Activated CD4-positive, alpha-beta memory T cell treated with anti-CD3 and anti-CD28 coated beads for 36 hours (primary cell): ENCODE results near the gene KLRC3. TPM values are rescaled to one million over a fixed set of nuclear protein-coding genes. Genes with fewer than 3 reads are reported as not detected.
"Not testable (repeated sequence)": the region's sequence is repeated elsewhere in the genome, so short reads cannot be mapped to it uniquely, and the experiment has no call there.

Experiments
- CTCF ChIA-PET: fragments of 350-600 bp; sonication (Branson Sonifier 250); formaldehyde crosslinking; loops from one replicate; lab custom pipeline; 2021; ENCODE audit warnings: antibody characterized with exemption, inconsistent platforms; lab: Charles Lee
- POLR2A ChIA-PET: fragments of 350-600 bp; sonication (Branson Sonifier 250); formaldehyde crosslinking; loops from one replicate; lab custom pipeline; 2021; ENCODE audit warnings: antibody characterized with exemption; lab: Charles Lee
- DNase-seq: peaks from one replicate; pipeline ENCODE4 v3.0.0-alpha.2; 2020
- H3K27ac Mint-ChIP-seq: one replicate; pipeline ENCODE4 v1.8.0; 2021; ENCODE audit warnings: mixed read lengths
- H3K27me3 Mint-ChIP-seq: one replicate; pipeline ENCODE4 v1.8.0; 2021; ENCODE audit warnings: mixed read lengths
- H3K36me3 Mint-ChIP-seq: one replicate; pipeline ENCODE4 v1.8.0; 2021; ENCODE audit warnings: mixed read lengths
- H3K4me1 Mint-ChIP-seq: one replicate; pipeline ENCODE4 v1.8.0; 2021; ENCODE audit warnings: low read depth, mixed read lengths
- H3K4me3 Mint-ChIP-seq: one replicate; pipeline ENCODE4 v1.8.0; 2021; ENCODE audit warnings: mild to moderate bottlenecking, mixed read lengths
- H3K9me3 Mint-ChIP-seq: one replicate; pipeline ENCODE4 v1.8.0; 2021; ENCODE audit warnings: mixed read lengths
- intact Hi-C: fragments of 100-400 bp; cut with micrococcal nuclease; formaldehyde crosslinking; loops from one replicate; pipeline ENCODE4 v1.15.1; 2023
- total RNA-seq, 2 experiments: library from RNA; stranded (reverse); gene quantifications; one replicate each; pipeline ENCODE4 v1.2.3, GENCODE V29; 2021

KLRC3 gene
- total RNA-seq, 2 experiments from 2014 or later: not detected

GRCh38 chr12:10396176-10396575, 24.2 kb downstream of the KLRC3 start:
- peaks cover 17% of the 10 kb centered on the region for H3K27me3 Mint-ChIP-seq
- H3K36me3 Mint-ChIP-seq, H3K27ac Mint-ChIP-seq, H3K9me3 Mint-ChIP-seq, H3K4me1 Mint-ChIP-seq, DNase-seq, CTCF ChIA-PET, intact Hi-C loops, POLR2A ChIA-PET, H3K4me3 Mint-ChIP-seq: not testable (repeated sequence)

GRCh38 chr12:10395390-10395998, 24.9 kb downstream of the KLRC3 start:
- Mint-ChIP-seq H3K27ac (no peak overlapping the region), H3K36me3 (no peaks in the 10 kb centered on the region), H3K27me3 (peaks cover 17% of the 10 kb centered on the region), H3K9me3 (no peaks in the 10 kb centered on the region), H3K4me1 (no peaks in the 10 kb centered on the region), H3K4me3 (no peak overlapping the region)
- intact Hi-C loops: no loop called here
- no peak for DNase-seq
- ChIA-PET POLR2A (no interaction called here), CTCF (no interaction called here)

DNA sequence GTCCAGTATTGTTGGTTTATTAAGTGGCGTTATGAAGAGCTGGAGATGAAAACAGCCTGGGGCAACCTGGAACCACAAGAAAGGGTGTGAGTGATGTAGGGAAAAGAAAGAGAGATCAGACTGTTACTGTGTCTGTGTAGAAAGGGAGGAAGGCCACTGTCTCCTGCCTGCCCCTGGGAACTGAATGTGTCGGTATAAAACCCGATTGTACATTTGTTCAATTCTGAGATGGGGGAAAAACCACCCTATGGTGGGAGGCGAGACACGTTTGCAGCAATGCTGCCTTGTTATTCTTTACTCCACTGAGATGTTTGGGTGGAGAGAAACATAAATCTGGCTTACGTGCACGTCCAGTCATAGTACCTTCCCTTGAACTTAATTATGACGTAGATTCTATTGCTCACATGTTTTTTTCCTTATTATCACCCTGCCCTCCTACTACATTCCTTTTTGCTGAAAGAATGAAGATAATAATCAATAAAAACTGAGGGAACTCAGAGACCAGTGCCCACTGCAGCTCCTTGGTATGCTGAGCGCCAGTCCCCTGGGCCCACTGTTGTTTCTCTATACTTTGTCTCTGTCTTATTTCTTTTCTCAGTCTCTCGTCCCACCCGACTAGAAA, 25.8 kb downstream of the KLRC3 start:
- H3K4me1 Mint-ChIP-seq, intact Hi-C loops, H3K27ac Mint-ChIP-seq, H3K9me3 Mint-ChIP-seq, POLR2A ChIA-PET, H3K4me3 Mint-ChIP-seq, CTCF ChIA-PET, H3K36me3 Mint-ChIP-seq, DNase-seq: not testable (repeated sequence)
- H3K27me3 Mint-ChIP-seq: peaks cover 17% of the 10 kb centered on the region

- Mint-ChIP-seq H3K4me3 (no peak overlapping the region), H3K4me1 (no peaks in the 10 kb centered on the region)
- DNase-seq: no peak
Measured at GRCh38 chr12:10393291-10393690, 27.1 kb downstream of the KLRC3 start.

GRCh38 chr12:10392394-10392930, 27.9 kb downstream of the KLRC3 start:
- Mint-ChIP-seq H3K36me3 (no peaks in the 10 kb centered on the region), H3K9me3 (no peaks in the 10 kb centered on the region), H3K27ac (no peak overlapping the region), H3K4me1 (no peaks in the 10 kb centered on the region), H3K4me3 (no peak overlapping the region), H3K27me3 (peaks cover 13% of the 10 kb centered on the region)
- ChIA-PET CTCF (no interaction called here), POLR2A (no interaction called here)
- DNase-seq: no peak
- intact Hi-C loops: no loop called here

More at GRCh38 chr12:10393291-10393690, 27.1 kb downstream of the KLRC3 start:
- no peak overlapping the region for H3K27ac Mint-ChIP-seq
- ChIA-PET CTCF (no interaction called here), POLR2A (no interaction called here)
- H3K27me3 Mint-ChIP-seq: peaks cover 19% of the 10 kb centered on the region
- no peaks in the 10 kb centered on the region for H3K9me3 Mint-ChIP-seq
- intact Hi-C loops: no loop called here
- H3K36me3 Mint-ChIP-seq: no peaks in the 10 kb centered on the region

DNA sequence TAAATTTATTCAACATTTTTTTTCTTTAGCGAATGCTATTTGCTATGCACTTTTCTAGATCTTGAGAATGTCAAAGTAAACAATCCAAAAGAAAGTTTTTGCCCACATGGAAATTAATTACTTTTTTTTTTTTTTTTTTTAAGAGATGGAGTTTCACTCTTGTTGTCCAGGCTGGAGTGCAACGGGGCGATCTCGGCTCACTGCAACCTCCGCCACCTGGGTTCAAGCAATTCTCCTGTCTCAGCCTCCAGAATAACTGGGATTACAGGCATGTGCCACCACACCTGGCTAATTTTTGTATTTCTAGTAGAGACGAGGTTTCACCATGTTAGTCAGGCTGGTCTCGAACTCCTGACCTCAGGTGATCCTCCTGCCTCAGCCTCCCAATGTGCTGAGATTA, 29.4 kb downstream of the KLRC3 start:
- POLR2A ChIA-PET, intact Hi-C loops, H3K9me3 Mint-ChIP-seq, H3K36me3 Mint-ChIP-seq, DNase-seq, H3K4me3 Mint-ChIP-seq, CTCF ChIA-PET, H3K4me1 Mint-ChIP-seq, H3K27ac Mint-ChIP-seq: not testable (repeated sequence)
- peaks cover 15% of the 10 kb centered on the region for H3K27me3 Mint-ChIP-seq

- ChIA-PET CTCF (no interaction called here), POLR2A (no interaction called here)
- Mint-ChIP-seq H3K27ac (no peak within 1 kb of the TSS), H3K4me1 (no peaks in the 10 kb centered on the region), H3K27me3 (peaks cover 14% of the 10 kb centered on the region), H3K36me3 (no peaks in the 10 kb centered on the region), H3K9me3 (no peaks in the 10 kb centered on the region), H3K4me3 (no peak within 1 kb of the TSS)
- DNase-seq: no peak
- intact Hi-C loops: no loop called here
Measured at GRCh38 chr12:10389904-10390303, 30.5 kb downstream of the KLRC3 start, which contains the start of gene KLRK1. KLRK1 (minus strand) TSS chr12:10390041; CDS start chr12:10388810, 1,231 bp downstream.

DNA sequence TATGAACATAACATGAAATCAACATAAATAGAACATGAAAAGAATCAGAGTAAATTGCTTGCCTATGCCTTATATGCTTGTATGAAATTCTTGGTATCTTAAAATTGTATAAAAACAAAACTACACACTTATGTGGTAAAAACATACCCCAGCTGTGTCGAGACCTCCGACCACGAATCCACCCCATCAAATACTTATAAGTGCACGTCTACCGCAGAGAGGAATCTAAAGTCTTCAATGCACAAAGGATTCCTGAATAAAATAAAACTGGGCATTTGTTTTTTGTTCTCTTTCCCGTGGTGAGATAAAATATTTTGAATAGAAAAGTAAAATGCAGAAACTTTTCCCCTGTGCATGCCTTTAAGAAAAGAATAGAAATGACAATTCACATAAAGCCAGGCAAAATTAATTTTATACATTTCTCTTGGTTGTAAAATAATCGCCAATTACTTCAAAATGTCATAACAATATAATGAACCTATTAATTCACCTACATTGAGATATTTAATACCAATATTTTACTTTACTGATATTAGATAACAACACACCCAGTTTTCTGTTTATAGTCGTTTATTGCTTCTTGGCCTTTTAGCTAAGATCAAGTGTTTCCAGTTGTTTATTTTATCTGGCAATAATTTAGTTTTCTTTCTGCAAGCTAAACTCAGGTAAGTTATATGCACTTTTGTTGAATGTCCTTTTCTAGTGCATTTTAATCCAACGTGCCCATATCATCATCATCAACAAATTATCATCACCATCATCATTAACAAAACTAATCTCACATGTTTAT, 31.6 kb downstream of the KLRC3 start:
- peaks cover 13% of the 10 kb centered on the region for H3K27me3 Mint-ChIP-seq
- POLR2A ChIA-PET: no interaction called here

DNA sequence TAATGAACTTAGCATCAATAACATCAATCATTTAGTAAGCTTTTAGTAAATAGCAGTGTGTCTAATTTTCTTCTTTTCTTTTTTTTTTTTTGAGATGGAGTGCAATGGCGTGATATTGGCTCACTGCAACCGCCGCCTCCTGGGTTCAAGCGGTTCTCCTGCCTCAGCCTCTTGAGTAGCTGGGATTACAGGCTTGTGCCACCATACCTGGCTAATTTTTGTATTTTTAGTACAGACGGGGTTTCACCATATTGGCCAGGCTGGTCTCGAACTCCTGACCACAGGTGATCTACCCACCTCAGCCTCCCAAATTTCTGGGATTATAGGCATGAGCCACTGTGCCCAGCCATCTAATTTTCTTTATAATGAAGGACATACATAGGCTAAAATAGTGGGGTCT, 32.9 kb downstream of the KLRC3 start:
- H3K4me3 Mint-ChIP-seq, intact Hi-C loops, H3K9me3 Mint-ChIP-seq, H3K27ac Mint-ChIP-seq, H3K36me3 Mint-ChIP-seq, DNase-seq, POLR2A ChIA-PET, CTCF ChIA-PET, H3K4me1 Mint-ChIP-seq: not testable (repeated sequence)
- peaks cover 15% of the 10 kb centered on the region for H3K27me3 Mint-ChIP-seq

More for the DNA sequence above, 31.6 kb downstream of the KLRC3 start:
- Mint-ChIP-seq H3K27ac (no peak overlapping the region), H3K9me3 (no peaks in the 10 kb centered on the region), H3K4me3 (no peak overlapping the region), H3K4me1 (no peaks in the 10 kb centered on the region), H3K36me3 (no peaks in the 10 kb centered on the region)
- DNase-seq: no peak
- CTCF ChIA-PET: no interaction called here
- intact Hi-C loops: no loop called here

DNA sequence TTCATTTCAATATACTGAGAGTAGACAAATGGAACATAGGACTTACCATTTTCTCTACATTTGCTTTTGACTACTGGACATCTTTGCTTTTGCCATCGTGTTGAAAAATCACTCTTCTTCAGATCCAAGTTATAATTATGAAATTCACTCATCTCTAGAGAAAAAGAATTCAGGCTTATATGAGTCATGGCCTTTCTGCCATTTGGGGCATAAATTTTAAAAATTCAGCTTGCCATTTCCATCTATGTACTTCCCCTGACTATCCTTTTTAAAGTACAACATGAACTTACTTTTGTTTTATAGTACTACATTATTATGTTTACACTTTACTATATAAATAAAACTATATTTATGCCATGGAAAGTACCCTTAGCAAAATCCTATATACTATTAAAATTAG, 33.5 kb downstream of the KLRC3 start:
- Mint-ChIP-seq H3K4me1 (no peaks in the 10 kb centered on the region), H3K36me3 (no peaks in the 10 kb centered on the region), H3K27ac (no peak overlapping the region), H3K4me3 (no peak overlapping the region), H3K9me3 (peaks cover 2% of the 10 kb centered on the region), H3K27me3 (peaks cover 14% of the 10 kb centered on the region)
- DNase-seq: no peak
- ChIA-PET POLR2A (no interaction called here), CTCF (no interaction called here)
- intact Hi-C loops: no loop called here

GRCh38 chr12:10385166-10385613, 35.2 kb downstream of the KLRC3 start:
- H3K27me3 Mint-ChIP-seq: peaks cover 20% of the 10 kb centered on the region
- peaks cover 2% of the 10 kb centered on the region for H3K9me3 Mint-ChIP-seq
- H3K27ac Mint-ChIP-seq: no peak overlapping the region
- H3K36me3 Mint-ChIP-seq: no peaks in the 10 kb centered on the region
- no peak for DNase-seq
- ChIA-PET CTCF (no interaction called here), POLR2A (no interaction called here)
- intact Hi-C loops: no loop called here
- H3K4me3 Mint-ChIP-seq: no peak overlapping the region
- H3K4me1 Mint-ChIP-seq: no peaks in the 10 kb centered on the region

- Mint-ChIP-seq H3K4me3 (no peak overlapping the region), H3K27ac (no peak overlapping the region)
Measured at GRCh38 chr12:10384191-10384590, 36.2 kb downstream of the KLRC3 start.

More at GRCh38 chr12:10384191-10384590, 36.2 kb downstream of the KLRC3 start:
- ChIA-PET CTCF (no interaction called here), POLR2A (no interaction called here)
- H3K4me1 Mint-ChIP-seq: no peaks in the 10 kb centered on the region
- intact Hi-C loops: no loop called here
- peaks cover 20% of the 10 kb centered on the region for H3K27me3 Mint-ChIP-seq
- DNase-seq: no peak
- H3K36me3 Mint-ChIP-seq: no peaks in the 10 kb centered on the region
- peaks cover 2% of the 10 kb centered on the region for H3K9me3 Mint-ChIP-seq
